HG02943 (cell line): Measurements from ENCODE around the gene NAPB.
"Not testable (repeated sequence)": the region's sequence is repeated elsewhere in the genome, so short reads cannot be mapped to it uniquely, and the experiment has no call there.

ENCODE experiments used
- ATAC-seq: cut with Tn5 transposase; IDR thresholded peaks from one replicate; pipeline ENCODE4 v1.9.1; 2021; ENCODE audit warnings: mild to moderate bottlenecking, low read depth, moderate library complexity; ENCODE audit not compliant: unreplicated experiment

Gene NAPB

GRCh38 chr20:23350196-23350903 lies 70.9 kb downstream of the NAPB start, which contains the start of gene NXT1:
NXT1 (plus strand) TSS chr20:23350791; CDS start chr20:23354042, 3,251 bp downstream.
- peak; percentile 83 for ATAC-seq

GRCh38 chr20:23349338-23350195 lies 71.7 kb downstream of the NAPB start:
- peak; percentile 35 for ATAC-seq

DNA sequence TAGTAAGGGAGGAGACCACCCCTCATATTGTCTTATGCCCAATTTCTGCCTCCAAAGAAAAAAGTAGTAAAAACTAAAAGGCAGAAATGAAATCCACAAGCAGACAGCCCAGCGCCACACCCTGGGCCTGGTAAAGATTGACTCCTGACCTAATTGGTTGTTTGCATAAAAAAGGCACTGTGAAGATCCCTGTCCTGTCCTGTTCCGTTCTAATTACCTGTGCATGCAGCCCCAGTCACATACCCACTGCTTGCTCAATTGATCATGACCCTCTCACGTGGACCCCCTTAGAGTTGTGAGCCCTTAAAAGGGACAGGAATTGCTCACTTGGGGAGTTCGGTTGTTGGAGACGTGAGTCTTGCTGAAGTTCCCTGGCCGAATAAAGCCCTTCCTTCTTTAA lies 72.8 kb downstream of the NAPB start:
- not testable (repeated sequence) for ATAC-seq

DNA sequence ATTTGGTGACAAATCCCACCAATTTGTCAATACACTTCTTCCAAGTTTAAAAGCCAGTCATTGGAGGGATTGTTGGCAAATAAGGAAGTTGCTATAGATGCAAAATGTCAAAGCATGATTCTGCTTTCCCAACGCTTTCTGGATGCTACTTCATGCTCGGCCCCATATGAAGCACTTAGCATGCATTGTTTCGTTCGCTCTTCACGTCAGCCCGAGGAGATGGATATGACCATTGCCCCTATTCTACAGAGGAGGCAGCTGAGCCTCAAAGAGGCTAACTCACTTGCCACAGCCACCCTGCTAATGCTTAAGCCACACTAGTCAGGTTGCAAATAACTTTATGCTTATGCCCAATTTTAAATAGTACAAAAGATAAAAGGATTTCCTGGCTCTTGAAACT lies 73.5 kb downstream of the NAPB start:
- no peak for ATAC-seq

- ATAC-seq, result no peak
These were observed 75.3 kb downstream of the NAPB start for GRCh38 chr20:23346002-23346401.

GRCh38 chr20:23344336-23344735 lies 77.0 kb downstream of the NAPB start:
- no peak for ATAC-seq

- no peak for ATAC-seq
These were observed 77.7 kb downstream of the NAPB start for GRCh38 chr20:23343590-23343989.

- ATAC-seq, result no peak
These were observed 80.2 kb downstream of the NAPB start for GRCh38 chr20:23341073-23341472.

- no peak for ATAC-seq
These were observed 80.8 kb downstream of the NAPB start for GRCh38 chr20:23340524-23340923.

DNA sequence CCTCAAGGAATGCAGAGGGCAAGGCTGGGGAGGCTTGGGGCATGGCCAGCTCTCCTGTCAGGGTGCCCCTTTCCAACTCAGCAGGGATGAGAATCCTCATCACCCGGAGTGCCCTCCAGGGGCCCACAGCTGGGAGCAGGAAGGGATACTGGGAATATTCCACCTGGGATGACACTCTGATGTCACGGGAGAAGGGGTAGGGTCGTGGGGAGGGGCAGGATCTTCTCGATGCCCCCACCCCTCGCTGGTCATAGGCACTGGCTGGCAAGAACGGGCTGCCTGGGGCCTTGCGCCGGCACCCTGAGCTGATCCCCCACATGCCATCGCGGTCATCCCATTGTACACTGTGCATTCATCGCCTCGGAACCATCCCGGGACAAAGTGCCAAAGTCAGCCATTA lies 81.3 kb downstream of the NAPB start:
- no peak for ATAC-seq

- no peak for ATAC-seq
These were observed 84.0 kb downstream of the NAPB start for GRCh38 chr20:23337312-23337711.

- ATAC-seq, result no peak
These were observed 84.8 kb downstream of the NAPB start for GRCh38 chr20:23336476-23336875.

- no peak for ATAC-seq
These were observed 85.8 kb downstream of the NAPB start for GRCh38 chr20:23335521-23335920.

DNA sequence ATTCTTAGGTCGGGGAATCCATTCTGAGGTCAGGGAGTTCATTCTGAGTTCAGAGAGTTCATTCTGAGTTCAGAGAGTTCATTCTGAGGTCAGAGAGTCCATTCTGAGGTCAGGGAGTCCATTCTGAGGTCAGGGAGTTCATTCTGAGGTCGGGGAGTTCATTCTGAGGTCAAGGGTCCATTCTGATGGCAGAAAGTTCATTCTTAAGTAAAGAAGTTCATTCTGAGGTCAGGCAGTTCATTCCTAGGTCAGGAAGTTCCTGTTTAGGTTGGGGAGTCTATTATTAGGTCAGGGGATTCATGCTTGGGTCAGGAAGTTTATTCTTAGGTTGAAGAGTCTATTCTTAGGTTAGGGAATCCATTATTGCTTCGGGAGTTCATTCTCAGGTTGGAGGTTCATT lies 87.2 kb downstream of the NAPB start:
- ATAC-seq, result no peak

DNA sequence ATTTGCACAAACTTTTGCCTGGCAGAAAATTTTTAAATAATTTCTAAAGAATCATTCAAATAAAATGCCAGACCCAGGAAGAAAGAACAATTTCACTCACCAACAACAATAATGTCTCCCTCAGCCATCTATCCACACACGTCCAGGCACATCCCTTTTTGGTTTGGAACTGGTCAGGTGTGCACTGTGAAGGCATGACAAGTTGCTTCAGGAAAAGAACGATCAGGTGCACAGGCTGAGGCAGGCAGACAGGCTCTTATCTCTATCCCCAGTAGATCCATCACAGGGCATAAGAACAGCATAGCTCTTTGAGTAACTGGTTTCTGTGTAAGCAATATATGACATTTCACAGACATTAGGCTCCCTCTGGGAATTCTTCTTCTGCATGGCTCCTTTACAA lies 88.8 kb downstream of the NAPB start:
- ATAC-seq, result no peak

DNA sequence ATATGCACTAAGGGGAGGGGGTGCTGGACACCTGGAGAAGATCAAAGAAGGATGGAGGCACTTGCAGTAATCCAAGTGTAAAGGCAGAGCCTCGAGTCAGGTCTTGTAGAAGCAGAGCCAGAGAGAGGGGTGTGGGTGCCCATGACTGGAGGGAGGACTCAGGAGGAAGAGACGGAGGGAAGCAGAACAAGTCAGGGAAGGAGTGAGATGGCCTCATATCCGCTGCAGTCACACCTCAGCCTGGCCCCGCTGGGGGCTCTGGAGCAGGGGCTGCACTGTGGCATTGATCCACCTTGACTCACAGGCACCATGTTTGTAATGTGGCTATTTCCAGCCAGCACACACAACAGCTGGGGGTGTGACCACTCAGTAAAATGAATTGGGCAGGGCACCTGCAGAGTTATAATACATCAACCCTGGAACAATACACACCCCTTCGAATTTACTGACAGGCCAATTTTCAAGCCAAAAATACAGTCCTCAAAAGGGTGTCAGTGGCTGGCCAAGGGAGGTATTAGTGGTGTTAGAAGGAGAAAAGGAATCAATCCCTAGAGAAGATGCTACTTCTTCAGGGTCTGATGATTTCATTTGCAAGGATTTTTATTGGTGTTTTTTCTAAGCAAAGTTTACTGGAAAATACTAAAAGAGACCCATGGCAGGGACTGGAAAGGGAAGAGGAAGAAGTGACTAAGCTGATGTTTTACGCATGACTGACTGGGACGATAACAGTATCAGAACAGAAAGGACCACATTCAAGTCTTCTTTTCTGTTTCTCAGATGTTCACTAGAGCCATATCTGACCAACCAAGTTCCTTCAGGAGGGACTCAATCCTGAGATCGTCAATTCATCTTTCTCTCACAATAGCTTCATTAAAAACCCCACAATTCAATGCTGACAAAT lies 89.6 kb downstream of the NAPB start:
- no peak for ATAC-seq

DNA sequence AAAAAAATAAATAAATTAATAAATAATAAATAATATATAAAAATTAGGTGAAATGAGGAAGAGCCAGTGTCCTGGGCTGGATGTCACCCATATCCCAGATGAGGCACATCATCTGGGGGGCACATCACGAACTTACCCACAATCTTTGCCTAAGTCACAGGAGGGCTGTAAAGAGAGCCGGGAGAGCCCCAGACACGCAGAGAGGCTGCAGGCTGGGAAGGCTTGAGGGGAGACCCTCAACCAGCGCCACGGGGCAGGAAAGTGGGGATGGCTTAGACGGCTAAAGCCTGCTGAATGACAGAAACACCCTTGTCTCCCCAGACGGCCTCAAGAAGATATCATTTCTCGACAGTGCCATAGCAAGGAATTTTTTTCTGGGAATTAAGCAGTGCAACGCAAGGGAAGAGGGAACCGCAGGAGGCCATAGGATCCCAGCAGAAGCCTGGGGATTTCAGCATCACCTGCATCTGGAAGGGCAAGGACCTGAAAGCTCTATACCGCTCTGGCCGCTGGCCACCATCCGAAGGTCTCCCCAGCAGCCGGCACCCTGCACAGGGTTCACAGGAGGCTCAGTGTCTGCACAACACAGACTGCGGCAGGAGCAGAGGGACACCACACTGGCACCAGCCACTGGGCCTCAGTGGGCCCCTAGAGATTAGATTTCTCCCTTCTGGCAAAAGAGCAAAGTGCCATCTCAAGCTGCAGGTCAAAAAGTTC lies 93.5 kb downstream of the NAPB start:
- ATAC-seq, result no peak

- ATAC-seq, result no peak
These were observed 94.5 kb downstream of the NAPB start for GRCh38 chr20:23326774-23327173.

GRCh38 chr20:23325107-23325506 lies 96.2 kb downstream of the NAPB start:
- no peak for ATAC-seq
